Ishikawa (cell line): ENCODE results near the gene LAMA3.

Source experiments
- CEBPB ChIP-seq: IDR thresholded peaks from 2 replicates; pipeline ENCODE4 v1.6.1; 2012
- CREB1 ChIP-seq: IDR thresholded peaks from 2 replicates; pipeline ENCODE4 v1.6.1; 2012; ENCODE audit warnings: low read depth
- EGR1 ChIP-seq: IDR thresholded peaks from 2 replicates; pipeline ENCODE4 v1.6.1; 2012
- EP300 ChIP-seq: IDR thresholded peaks from 2 replicates; pipeline ENCODE4 v1.6.1; 2012; ENCODE audit warnings: borderline replicate concordance
- FOXM1 ChIP-seq: IDR thresholded peaks from 2 replicates; pipeline ENCODE4 v1.6.1; 2012; ENCODE audit warnings: low read depth, borderline replicate concordance
- NFIC ChIP-seq: IDR thresholded peaks from 2 replicates; pipeline ENCODE4 v1.6.1; 2012
- RAD21 ChIP-seq: IDR thresholded peaks from 2 replicates; pipeline ENCODE4 v1.6.1; 2012; ENCODE audit warnings: low read depth
- TAF1 ChIP-seq: IDR thresholded peaks from 2 replicates; pipeline ENCODE4 v1.6.1; 2012; ENCODE audit warnings: low read depth, mild to moderate bottlenecking
- TCF12 ChIP-seq: IDR thresholded peaks from 2 replicates; pipeline ENCODE4 v1.6.1; 2012; ENCODE audit warnings: low read depth
- TEAD4 ChIP-seq: IDR thresholded peaks from 2 replicates; pipeline ENCODE4 v1.6.1; 2012
- YY1 ChIP-seq: IDR thresholded peaks from 2 replicates; pipeline ENCODE4 v1.6.1; 2012; ENCODE audit warnings: low read depth
- ZBTB7A ChIP-seq: IDR thresholded peaks from 2 replicates; pipeline ENCODE4 v1.6.1; 2012; ENCODE audit warnings: low read depth
- TF ChIP-seq, protein P1 (sequence below): IDR thresholded peaks from 2 replicates; pipeline ENCODE4 v1.6.1; 2012
- TF ChIP-seq, protein P2 (sequence below): IDR thresholded peaks from 2 replicates; pipeline ENCODE4 v1.6.1; 2012; ENCODE audit warnings: low read depth, mild to moderate bottlenecking
- TF ChIP-seq, protein P3 (sequence below): IDR thresholded peaks from 2 replicates; pipeline ENCODE4 v1.6.1; 2012

The LAMA3 gene

DNA sequence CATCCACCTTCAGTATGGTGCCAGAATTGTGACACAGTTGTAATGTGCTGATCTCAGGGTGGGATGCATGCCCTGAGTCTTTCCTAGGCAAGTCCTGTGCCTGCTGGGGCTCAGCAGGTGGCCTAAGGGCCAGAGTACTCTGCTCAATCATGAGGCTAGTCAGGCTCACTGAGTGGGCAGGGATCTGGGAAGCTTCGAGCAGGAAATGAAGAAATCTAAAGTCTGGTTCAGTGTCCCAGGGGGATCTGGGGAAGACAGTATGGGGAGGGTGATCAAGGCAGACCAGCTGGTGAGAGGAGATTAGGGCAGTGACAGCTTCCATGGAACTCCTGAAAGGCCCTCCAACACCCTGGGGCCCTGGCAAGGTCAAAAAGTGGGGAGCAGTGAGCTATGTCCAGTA, 17.7 kb upstream of the LAMA3 start:
- TF ChIP-seq EGR1 (no peak), TAF1 (no peak), CREB1 (no peak), ZBTB7A (no peak), CEBPB (no peak), TEAD4 (no peak), FOXM1 (no peak), NFIC (no peak), YY1 (no peak), EP300 (no peak)
- TF ChIP-seq, protein P1, sequence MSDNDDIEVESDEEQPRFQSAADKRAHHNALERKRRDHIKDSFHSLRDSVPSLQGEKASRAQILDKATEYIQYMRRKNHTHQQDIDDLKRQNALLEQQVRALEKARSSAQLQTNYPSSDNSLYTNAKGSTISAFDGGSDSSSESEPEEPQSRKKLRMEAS: no peak
- TF ChIP-seq, protein P2, sequence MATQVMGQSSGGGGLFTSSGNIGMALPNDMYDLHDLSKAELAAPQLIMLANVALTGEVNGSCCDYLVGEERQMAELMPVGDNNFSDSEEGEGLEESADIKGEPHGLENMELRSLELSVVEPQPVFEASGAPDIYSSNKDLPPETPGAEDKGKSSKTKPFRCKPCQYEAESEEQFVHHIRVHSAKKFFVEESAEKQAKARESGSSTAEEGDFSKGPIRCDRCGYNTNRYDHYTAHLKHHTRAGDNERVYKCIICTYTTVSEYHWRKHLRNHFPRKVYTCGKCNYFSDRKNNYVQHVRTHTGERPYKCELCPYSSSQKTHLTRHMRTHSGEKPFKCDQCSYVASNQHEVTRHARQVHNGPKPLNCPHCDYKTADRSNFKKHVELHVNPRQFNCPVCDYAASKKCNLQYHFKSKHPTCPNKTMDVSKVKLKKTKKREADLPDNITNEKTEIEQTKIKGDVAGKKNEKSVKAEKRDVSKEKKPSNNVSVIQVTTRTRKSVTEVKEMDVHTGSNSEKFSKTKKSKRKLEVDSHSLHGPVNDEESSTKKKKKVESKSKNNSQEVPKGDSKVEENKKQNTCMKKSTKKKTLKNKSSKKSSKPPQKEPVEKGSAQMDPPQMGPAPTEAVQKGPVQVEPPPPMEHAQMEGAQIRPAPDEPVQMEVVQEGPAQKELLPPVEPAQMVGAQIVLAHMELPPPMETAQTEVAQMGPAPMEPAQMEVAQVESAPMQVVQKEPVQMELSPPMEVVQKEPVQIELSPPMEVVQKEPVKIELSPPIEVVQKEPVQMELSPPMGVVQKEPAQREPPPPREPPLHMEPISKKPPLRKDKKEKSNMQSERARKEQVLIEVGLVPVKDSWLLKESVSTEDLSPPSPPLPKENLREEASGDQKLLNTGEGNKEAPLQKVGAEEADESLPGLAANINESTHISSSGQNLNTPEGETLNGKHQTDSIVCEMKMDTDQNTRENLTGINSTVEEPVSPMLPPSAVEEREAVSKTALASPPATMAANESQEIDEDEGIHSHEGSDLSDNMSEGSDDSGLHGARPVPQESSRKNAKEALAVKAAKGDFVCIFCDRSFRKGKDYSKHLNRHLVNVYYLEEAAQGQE: no peak
- TF ChIP-seq, protein P3, sequence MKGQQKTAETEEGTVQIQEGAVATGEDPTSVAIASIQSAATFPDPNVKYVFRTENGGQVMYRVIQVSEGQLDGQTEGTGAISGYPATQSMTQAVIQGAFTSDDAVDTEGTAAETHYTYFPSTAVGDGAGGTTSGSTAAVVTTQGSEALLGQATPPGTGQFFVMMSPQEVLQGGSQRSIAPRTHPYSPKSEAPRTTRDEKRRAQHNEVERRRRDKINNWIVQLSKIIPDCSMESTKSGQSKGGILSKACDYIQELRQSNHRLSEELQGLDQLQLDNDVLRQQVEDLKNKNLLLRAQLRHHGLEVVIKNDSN: no peak

DNA sequence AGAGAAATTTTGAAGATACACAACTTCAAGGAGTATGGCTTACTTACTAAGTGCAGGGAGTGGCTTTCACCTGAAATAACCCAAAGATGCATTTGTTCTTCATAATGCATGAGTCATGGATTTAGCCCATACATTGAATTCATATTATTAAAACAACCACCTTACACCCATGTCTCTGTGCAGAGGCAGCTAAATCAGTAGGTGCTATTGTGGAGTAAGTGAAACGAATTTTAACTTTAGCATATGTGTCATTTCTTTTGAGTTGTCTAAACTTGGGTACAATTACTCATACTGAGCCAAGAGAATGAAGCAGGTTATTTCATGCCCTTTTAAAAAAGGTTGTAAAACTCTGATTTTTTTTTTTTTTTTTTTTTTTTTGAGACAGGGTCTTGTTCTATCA, 15.5 kb upstream of the LAMA3 start:
- TF ChIP-seq, protein P2: no peak
- TF ChIP-seq CREB1 (no peak), FOXM1 (no peak), RAD21 (no peak), NFIC (no peak)
- TF ChIP-seq, protein P1: no peak

DNA sequence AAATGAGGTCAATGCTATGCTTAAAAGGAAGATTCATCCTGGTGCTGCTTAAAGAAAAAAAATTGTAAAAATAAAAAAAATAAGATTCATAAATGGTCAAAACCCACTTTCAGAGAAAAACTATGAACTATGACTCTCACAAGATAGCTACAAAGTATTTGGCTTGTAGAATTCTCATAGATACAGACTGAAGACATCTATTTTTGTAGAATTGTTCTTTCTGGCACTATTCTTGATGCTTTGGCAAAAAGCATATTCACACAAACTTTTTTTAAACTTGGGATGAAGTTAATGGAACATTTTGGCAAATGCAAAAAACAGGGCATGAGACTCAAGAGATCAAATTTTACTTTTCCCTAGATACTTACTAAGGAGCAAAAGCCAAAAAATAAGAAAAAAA, 14.0 kb upstream of the LAMA3 start:
- TF ChIP-seq TEAD4 (no peak), TAF1 (no peak), FOXM1 (no peak), CEBPB (no peak), YY1 (no peak), NFIC (no peak), TCF12 (no peak), ZBTB7A (no peak)
- TF ChIP-seq, protein P3: no peak
- TF ChIP-seq, protein P1: no peak

DNA sequence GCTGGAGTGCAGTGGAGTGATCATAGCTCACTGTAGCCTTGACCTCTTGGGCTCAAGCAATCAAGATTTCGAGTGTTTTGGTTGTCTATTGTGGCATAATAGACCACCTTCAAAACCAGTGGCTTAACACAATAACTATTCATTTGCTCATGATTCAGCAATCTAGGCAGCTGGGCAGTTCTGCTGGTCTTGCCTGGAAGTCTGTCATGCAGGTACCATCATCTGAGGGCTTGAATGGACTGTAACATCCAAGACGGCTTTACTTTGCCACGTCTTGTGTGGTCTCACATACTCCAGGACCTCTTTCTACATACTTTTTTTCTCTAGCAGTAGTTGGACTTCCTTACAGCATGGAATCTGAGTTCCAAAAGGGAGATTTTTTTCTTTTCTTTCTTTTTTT, 13.4 kb upstream of the LAMA3 start:
- TF ChIP-seq ZBTB7A (no peak), TCF12 (no peak), EGR1 (no peak), RAD21 (no peak), CREB1 (no peak), CEBPB (no peak), NFIC (no peak), FOXM1 (no peak), TEAD4 (no peak), YY1 (no peak)
- TF ChIP-seq, protein P2: no peak
- TF ChIP-seq, protein P3: no peak
- TF ChIP-seq, protein P1: no peak
